Measurements from ENCODE around the gene BOLL.

DNA sequence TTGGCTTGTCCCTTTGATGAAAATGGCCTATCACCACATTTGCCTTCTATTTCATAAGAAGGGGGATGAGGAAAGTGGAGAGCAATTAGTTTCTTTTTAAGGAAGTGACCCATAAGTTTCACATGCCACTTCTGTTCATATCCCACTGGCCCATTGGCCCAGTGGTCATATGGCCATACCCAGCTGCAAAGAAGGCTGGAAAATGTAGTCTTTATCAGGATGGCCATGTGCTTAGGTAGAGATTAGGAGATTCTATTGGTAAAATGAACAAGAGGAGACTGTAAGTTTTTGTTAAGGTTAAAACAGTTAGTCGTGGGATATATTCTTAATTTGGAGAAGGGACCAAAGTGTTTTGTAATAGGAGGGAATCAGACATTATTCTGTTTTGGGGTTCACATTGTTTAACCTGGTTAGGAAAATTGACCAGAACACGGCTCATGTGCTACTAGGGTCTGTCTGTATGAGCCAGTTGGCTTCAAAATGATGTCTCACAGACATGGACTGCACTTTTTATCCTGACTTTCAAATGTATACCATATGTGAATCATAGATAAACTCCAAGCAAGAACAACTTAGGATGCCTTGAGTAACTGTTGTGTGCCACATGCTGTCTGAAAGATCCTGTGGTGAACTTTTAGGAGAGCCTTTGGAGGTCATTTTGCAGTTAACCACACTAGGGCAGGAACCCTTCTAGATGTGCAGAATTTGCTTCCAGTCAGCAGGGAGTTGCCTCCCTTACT is 36.6 kb upstream of the BOLL start:
- TF ChIP-seq, protein P1, sequence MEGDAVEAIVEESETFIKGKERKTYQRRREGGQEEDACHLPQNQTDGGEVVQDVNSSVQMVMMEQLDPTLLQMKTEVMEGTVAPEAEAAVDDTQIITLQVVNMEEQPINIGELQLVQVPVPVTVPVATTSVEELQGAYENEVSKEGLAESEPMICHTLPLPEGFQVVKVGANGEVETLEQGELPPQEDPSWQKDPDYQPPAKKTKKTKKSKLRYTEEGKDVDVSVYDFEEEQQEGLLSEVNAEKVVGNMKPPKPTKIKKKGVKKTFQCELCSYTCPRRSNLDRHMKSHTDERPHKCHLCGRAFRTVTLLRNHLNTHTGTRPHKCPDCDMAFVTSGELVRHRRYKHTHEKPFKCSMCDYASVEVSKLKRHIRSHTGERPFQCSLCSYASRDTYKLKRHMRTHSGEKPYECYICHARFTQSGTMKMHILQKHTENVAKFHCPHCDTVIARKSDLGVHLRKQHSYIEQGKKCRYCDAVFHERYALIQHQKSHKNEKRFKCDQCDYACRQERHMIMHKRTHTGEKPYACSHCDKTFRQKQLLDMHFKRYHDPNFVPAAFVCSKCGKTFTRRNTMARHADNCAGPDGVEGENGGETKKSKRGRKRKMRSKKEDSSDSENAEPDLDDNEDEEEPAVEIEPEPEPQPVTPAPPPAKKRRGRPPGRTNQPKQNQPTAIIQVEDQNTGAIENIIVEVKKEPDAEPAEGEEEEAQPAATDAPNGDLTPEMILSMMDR (conservative IDR thresholded peaks at IDR 0.05) = no peak
- TF ChIP-seq EZH2 (IDR thresholded peaks at IDR 0.05; ENCODE audit: low read depth) = no peak

All from PC-9 (cell line).